H1 (cell line): ENCODE results near the gene CDYL.

Experiments
- EGR1 ChIP-seq: IDR thresholded peaks from 2 replicates; pipeline ENCODE4 v1.6.1; 2011; ENCODE audit warnings: low read depth, low read length, borderline replicate concordance
- SRF ChIP-seq: IDR thresholded peaks from 2 replicates; pipeline ENCODE4 v1.6.1; 2011; ENCODE audit warnings: mild to moderate bottlenecking, low read depth, low read length, moderate library complexity
- TF ChIP-seq, protein P1 (sequence below), 3 experiments: IDR thresholded peaks; 1 replicate in 2 of 3; 2 replicates in 1 of 3; pipeline versions ENCODE4 v1.5.1 to v1.6.1; 2011; ENCODE audit warnings: low read length in 3 of 3, mild to moderate bottlenecking in 3 of 3, inconsistent platforms in 2 of 3, low read depth in 1 of 3, moderate library complexity in 1 of 3; ENCODE audit not compliant: insufficient read depth in 1 of 3; ENCODE audit errors: control extremely low read depth in 1 of 3

DNA sequence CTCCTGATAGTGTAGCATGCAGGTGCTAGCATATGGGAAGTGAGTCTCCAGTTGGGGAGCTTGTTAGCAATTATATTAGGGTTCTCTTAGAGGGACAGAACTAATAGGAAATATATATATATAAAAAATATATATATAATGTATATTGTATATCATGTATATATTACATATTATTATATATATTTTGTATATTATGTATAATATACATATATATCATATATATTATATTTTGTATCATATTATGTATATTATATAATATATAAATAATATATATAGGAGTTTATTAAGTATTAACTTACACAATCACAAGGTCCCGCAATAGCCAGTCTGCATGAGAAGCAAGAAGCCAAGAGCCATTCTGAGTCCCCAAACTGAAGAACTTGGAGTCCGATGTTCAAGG, 84.2 kb downstream of the CDYL start:
- TF ChIP-seq, protein P1, sequence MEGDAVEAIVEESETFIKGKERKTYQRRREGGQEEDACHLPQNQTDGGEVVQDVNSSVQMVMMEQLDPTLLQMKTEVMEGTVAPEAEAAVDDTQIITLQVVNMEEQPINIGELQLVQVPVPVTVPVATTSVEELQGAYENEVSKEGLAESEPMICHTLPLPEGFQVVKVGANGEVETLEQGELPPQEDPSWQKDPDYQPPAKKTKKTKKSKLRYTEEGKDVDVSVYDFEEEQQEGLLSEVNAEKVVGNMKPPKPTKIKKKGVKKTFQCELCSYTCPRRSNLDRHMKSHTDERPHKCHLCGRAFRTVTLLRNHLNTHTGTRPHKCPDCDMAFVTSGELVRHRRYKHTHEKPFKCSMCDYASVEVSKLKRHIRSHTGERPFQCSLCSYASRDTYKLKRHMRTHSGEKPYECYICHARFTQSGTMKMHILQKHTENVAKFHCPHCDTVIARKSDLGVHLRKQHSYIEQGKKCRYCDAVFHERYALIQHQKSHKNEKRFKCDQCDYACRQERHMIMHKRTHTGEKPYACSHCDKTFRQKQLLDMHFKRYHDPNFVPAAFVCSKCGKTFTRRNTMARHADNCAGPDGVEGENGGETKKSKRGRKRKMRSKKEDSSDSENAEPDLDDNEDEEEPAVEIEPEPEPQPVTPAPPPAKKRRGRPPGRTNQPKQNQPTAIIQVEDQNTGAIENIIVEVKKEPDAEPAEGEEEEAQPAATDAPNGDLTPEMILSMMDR (IDR thresholded peaks at IDR 0.05; ENCODE audit: control extremely low read depth in 1 of 3, insufficient read depth in 1 of 3, low read depth in 1 of 3, low read length in 3 of 3), result no peak
- TF ChIP-seq EGR1 (no peak), SRF (no peak)
